Fibroblast of skin of left biceps (primary cell): ENCODE measurements around the gene EGR4.

Experiments used
- DNase-seq, 2 experiments: peaks; one replicate each; pipeline ENCODE4 v3.0.0-alpha.2; 2013; ENCODE audit warnings: low read depth in 2 of 2

EGR4 gene

DNA sequence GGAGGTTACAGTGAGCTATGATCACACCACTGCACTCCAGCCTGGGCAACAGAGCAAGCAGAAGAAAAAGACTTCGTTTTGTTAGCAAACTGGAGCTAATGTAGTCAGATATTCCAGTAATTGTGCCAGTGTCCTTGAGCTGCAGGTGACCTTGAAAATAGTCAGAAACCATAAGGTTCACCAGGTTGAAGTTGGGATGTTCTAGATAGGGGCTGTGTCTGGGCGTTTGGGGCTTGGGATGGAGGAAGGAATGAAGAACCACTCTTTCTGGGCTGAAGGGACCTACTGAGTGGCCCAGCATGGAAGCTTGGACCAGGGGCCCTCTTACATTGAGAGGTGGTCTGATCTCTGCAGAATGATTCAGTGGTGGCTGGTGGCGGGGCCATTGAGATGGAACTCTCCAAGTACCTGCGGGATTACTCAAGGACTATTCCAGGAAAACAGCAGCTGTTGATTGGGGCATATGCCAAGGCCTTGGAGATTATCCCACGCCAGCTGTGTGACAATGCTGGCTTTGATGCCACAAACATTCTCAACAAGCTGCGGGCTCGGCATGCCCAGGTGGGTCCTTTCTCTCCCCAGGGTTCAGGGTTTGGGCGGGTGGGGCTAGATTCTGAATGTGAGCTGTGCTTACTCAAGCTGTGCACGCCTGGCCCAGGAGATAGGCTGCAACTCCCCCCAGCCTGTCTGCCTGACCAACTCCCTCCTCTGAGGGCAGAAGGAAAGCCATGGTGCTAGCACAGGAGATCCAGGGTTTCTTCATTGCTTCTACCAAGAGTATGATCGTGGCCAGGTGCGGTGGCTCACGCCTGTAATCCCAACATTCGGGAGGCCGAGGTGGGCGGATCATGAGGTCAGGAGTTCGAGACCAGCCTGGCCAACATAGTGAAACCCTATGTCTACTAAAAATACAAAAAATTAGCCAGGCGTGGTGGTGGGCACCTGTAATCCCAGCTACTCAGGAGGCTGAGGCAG is 42.2 kb downstream of the EGR4 start:
- DNase-seq: no peak

DNA sequence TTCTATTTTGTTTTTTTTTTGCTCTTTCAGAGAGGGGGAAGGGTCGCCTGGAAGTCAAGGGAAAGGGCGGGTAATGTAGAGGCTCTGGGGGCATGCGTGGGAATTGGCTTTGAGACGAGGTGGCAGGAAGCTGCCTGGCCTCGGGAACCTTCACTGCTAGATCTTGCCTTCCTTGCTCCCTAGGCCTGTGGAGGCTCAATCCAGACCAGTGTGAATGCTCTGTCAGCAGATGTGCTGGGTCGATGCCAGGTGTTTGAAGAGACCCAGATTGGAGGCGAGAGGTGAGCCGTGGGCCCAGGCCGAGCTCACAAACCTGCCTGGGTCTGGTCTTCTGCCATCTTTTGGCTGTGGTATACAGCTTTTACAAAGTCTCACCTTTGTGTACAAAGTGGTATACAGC is 43.7 kb downstream of the EGR4 start:
- DNase-seq: no peak

DNA sequence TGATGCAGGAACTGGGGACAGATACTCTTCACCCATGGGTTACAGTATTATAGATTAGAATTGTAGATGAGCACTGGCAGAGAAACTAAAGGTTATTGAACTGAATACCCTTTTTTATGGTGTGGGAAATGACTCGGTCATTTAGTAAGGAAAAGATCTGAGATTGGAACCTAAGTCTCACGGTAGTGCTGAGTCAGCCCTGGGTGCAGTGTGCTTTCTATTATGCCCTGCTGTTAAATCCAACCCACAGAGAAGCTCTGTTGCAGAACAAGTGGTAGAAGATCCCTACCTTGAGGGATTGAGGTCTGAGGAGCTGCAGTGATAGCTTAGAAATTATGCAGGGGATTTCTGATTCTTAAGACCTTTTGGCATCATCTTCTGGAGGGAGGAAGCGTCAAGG is 46.5 kb downstream of the EGR4 start:
- DNase-seq: no peak

DNA sequence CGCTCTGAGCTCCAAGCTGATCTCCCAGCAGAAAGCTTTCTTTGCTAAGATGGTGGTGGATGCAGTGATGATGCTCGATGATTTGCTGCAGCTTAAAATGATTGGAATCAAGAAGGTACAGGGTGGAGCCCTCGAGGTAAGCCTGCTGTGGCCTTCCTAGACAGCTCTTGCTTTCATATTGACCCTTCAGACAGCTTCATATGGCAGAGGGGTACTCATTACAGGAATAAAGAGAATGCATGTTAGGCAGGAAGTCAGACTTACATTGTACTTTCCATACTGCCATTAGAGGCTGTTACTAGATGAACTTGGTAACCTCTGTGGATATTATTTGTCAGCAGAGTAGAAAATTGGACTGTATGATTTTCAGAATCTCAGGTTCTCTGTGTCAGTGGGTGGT is 48.8 kb downstream of the EGR4 start:
- no peak for DNase-seq

DNA sequence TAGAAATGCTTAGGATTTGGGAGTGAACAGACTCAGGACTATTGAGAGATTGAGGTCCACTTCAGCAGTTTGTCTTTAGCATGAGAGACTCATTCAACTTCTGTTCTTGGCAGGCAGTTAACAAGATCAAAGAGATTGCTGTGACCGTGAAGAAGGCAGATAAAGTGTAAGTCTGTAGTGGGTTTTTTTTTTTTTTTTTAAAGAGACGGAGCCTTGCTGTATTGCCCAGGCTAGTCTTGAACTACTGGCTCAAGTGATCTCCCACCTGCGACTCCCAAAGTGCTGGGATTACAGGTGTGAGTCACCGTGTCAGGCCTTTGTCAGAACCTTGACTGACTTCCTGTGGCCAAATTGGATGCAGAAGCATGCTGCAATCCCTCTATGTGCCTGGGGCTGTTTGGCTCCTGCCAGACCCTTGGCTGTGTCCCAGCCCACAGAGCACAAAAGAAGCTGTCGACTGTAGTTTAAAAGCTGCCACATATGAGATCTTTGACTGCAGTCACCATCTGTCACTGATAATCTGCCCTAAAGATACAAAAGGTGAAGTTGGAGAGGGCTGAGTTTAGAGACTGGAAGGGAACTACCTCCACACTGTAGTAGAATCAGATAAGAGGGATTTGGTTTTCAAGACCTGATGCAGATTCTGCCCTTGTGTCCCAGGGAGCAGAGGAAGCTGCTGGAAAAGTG is 49.3 kb downstream of the EGR4 start:
- DNase-seq: no peak
